Type B pancreatic cell (in vitro differentiated cells): Measurements from ENCODE around the gene DNAH7. TPM values are rescaled to one million over a fixed set of nuclear protein-coding genes. Genes with fewer than 3 reads are reported as not detected.

Source experiments
- DNase-seq: peaks from one replicate; pipeline ENCODE4 v3.0.0; 2021; ENCODE audit warnings: mixed read lengths; ENCODE audit not compliant: unreplicated experiment; ENCODE audit errors: extremely low spot score
- H3K27ac Mint-ChIP-seq: 2 replicates; pipeline ENCODE4 v1.8.0; 2021; ENCODE audit warnings: mild to moderate bottlenecking, mixed read lengths
- H3K27me3 Mint-ChIP-seq: 2 replicates; pipeline ENCODE4 v1.8.0; 2021; ENCODE audit warnings: mixed read lengths
- H3K36me3 Mint-ChIP-seq: 2 replicates; pipeline ENCODE4 v1.8.0; 2021; ENCODE audit warnings: mixed read lengths
- H3K4me1 Mint-ChIP-seq: one replicate; pipeline ENCODE4 v1.8.0; 2021; ENCODE audit warnings: mixed read lengths; ENCODE audit not compliant: unreplicated experiment
- H3K4me3 Mint-ChIP-seq: 2 replicates; pipeline ENCODE4 v1.8.0; 2021; ENCODE audit warnings: mild to moderate bottlenecking, mixed read lengths
- H3K9me3 Mint-ChIP-seq: 2 replicates; pipeline ENCODE4 v1.8.0; 2021; ENCODE audit warnings: mixed read lengths
- total RNA-seq: library from RNA; stranded (reverse); gene quantifications from 2 replicates; pipeline ENCODE4 v1.2.1, GENCODE V29; 2021; ENCODE audit warnings: low replicate concordance
- TF ChIP-seq, protein P1 (sequence below): fragments of 200-600 bp; sonication (generic); conservative IDR thresholded peaks from 2 replicates; pipeline ENCODE4 v1.5.0; 2021; ENCODE audit warnings: antibody characterized with exemption, mild to moderate bottlenecking

DNAH7 gene
- total RNA-seq, 1 donor from 2014 or later = 7.5 TPM

DNA sequence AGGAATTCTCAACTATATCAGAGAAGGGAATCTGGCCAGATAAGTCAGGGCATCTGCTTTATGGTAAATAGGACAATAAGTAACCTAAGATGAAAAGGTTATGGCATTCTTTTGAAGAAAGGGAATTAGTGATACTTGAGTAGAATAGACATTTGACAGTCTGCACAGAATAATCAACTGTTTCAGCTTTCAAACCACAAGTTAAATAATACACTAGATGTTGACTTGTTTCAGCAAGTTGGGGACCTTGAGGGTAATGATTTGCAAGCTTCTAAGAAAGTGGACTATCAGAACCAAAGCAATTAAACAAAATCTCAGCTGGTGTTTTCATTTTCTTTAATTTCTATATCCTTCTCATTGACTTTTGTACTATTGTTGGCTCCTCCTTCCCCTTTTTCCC lies 357.2 kb downstream of the DNAH7 start:
- Mint-ChIP-seq H3K27me3 (no peaks in the 10 kb centered on the region), H3K27ac (no peak overlapping the region), H3K4me1 (no peaks in the 10 kb centered on the region), H3K36me3 (peaks cover 44% of the 10 kb centered on the region), H3K4me3 (no peak overlapping the region), H3K9me3 (no peaks in the 10 kb centered on the region)
- TF ChIP-seq, protein P1, sequence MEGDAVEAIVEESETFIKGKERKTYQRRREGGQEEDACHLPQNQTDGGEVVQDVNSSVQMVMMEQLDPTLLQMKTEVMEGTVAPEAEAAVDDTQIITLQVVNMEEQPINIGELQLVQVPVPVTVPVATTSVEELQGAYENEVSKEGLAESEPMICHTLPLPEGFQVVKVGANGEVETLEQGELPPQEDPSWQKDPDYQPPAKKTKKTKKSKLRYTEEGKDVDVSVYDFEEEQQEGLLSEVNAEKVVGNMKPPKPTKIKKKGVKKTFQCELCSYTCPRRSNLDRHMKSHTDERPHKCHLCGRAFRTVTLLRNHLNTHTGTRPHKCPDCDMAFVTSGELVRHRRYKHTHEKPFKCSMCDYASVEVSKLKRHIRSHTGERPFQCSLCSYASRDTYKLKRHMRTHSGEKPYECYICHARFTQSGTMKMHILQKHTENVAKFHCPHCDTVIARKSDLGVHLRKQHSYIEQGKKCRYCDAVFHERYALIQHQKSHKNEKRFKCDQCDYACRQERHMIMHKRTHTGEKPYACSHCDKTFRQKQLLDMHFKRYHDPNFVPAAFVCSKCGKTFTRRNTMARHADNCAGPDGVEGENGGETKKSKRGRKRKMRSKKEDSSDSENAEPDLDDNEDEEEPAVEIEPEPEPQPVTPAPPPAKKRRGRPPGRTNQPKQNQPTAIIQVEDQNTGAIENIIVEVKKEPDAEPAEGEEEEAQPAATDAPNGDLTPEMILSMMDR = no peak
- DNase-seq = no peak

DNA sequence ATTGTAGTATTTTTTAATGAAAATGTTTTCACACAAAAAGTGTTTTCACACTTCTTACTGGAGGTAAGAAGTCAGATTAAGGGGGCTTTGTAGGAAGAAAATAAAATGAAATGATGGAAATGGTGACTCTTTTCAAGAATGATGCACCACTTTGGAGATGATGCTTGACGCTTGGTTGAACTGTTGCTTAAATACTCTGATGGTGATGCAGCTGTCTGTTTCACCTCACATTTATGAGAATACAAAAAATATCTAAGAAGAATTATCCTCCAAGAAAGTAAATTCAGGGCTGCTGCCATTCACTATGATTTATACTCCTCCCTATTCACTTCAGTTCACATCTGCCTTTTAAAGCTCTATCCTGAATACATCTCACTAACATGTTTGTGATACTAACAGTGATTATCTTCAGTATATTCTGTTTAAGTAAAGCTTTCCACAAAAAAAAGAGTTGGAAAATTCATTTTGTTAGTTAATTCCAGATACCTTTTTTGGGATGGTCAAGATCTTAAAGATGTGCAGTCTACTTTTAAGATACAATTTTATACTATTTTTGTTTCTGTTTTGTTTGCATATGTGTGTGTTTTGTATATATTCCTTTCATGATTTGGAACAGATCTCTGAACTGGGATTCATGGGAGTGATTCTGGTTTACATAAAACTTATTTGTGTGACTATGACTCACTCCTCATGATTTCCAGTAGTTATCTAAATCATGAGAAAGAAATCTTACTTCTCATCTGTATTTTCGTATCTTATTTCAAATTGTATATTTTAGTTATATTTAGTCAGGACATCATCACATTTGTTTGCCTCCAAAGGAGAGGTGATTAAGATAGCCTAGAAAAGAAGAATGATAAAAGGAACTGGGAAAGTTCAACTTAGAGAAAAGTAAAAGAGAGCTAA lies 358.5 kb downstream of the DNAH7 start:
- H3K36me3 Mint-ChIP-seq = peaks cover 36% of the 10 kb centered on the region
- no peak for DNase-seq
- H3K4me1 Mint-ChIP-seq = peaks cover 3% of the 10 kb centered on the region
- no peaks in the 10 kb centered on the region for H3K27me3 Mint-ChIP-seq
- no peak overlapping the region for H3K27ac Mint-ChIP-seq
- no peaks in the 10 kb centered on the region for H3K9me3 Mint-ChIP-seq
- no peak overlapping the region for H3K4me3 Mint-ChIP-seq
- TF ChIP-seq, protein P1 = no peak

DNA sequence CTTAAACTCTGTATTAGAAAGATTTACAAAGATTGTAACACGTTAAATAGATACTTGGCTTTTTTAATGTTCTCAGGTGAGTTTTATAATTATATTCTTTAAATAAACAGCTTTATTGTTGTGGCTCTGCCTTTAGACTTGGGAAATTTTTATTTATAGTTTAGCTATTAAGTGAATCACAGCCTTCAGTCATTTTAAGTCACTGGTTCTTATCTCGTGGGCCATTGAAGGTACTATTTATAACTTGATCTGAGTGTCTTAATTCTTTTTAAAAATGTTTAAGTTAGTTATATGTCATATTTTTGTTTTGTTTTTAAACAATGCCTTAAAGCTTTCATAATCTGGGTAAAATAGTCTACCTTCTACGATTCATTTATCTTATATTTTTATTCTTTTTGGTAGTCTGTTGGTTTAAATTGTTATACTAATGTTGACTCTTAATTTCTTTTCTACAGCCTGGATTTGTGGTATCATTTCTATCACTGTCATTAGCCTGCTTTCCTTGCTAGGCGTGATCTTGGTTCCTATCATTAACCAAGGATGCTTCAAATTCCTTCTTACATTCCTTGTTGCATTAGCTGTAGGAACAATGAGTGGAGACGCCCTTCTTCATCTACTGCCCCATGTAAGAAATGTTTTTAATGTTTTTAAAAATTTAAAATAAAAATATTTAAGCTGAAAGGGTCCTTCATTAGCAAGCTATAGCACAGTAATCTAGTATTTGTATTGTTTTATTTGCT lies 362.3 kb downstream of the DNAH7 start:
- Mint-ChIP-seq H3K27me3 (no peaks in the 10 kb centered on the region), H3K9me3 (no peaks in the 10 kb centered on the region), H3K4me1 (peaks cover 3% of the 10 kb centered on the region), H3K4me3 (no peak overlapping the region), H3K27ac (no peak overlapping the region), H3K36me3 (peaks cover 21% of the 10 kb centered on the region)
- no peak for DNase-seq
- TF ChIP-seq, protein P1 = no peak

DNA sequence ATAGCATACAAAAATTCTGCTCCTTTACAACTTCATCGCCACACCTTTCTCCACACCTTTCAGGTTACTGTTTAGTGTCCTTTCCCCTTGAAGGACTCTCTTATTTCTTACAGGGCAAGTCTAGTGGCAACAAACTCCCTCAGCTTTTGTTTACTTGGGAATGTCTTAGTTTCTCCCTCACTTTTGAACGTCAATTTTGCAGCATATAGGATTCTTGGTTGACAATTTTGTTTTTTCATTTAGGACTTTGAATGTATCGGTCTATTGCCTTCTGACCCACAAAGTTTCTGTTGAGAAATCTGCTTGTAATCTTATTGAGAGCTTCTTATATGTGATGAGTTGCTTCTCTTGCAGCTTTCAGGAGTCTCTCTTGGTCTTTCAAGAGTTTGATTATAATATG lies 368.2 kb downstream of the DNAH7 start:
- Mint-ChIP-seq H3K9me3 (peaks cover 4% of the 10 kb centered on the region), H3K27me3 (no peaks in the 10 kb centered on the region), H3K4me1 (no peaks in the 10 kb centered on the region), H3K4me3 (no peak overlapping the region), H3K36me3 (peaks cover 35% of the 10 kb centered on the region), H3K27ac (no peak overlapping the region)
- TF ChIP-seq, protein P1 = no peak
- no peak for DNase-seq

DNA sequence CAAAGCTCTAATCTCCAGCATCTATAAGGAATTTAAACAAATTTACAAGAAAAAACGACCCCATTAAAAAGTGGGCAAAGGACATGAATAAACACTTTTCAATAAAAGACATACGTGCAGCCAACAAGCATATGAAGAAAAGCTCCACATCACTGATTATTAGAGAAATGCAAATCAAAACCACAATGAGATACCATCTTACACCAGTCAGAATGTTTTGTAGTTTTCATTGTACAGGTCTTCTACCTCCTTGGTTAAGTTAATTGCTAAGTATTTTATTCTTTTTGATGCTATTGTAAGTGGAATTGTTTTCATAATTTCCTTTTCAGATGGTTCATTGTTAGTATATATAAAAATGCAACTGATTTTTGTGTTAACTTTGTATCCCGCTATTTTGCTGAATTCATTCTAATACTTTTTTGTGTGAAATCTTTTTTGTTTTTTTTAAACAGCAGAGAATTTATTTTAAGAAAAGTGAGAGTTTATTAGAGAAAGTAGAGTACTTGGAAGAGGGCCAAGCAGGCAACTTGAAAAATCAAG lies 370.9 kb downstream of the DNAH7 start:
- H3K27me3 Mint-ChIP-seq = no peaks in the 10 kb centered on the region
- H3K4me1 Mint-ChIP-seq = no peaks in the 10 kb centered on the region
- peaks cover 48% of the 10 kb centered on the region for H3K36me3 Mint-ChIP-seq
- H3K4me3 Mint-ChIP-seq = no peak overlapping the region
- TF ChIP-seq, protein P1 = no peak
- no peak for DNase-seq
- no peak overlapping the region for H3K27ac Mint-ChIP-seq
- peaks cover 9% of the 10 kb centered on the region for H3K9me3 Mint-ChIP-seq
